HepG2 (cell line): Measurements from ENCODE around the gene ENO1. TPM values are rescaled to one million over a fixed set of nuclear protein-coding genes. Genes with fewer than 3 reads are reported as not detected.

Source experiments
- ARID4A ChIP-seq: sonication (generic); formaldehyde crosslinking; IDR thresholded peaks from 2 replicates; pipeline ENCODE4 v1.5.0; 2020; ENCODE audit warnings: mild to moderate bottlenecking, missing genetic modification reagents, borderline replicate concordance
- ATAD3A ChIP-seq: sonication (generic); formaldehyde crosslinking; IDR thresholded peaks from 2 replicates; pipeline ENCODE4 v1.4.0; 2020; ENCODE audit warnings: missing genetic modification reagents
- ATM ChIP-seq: fragments of 450-650 bp; IDR thresholded peaks from 2 replicates; pipeline ENCODE4 v1.7.1; 2017; ENCODE audit warnings: mild to moderate bottlenecking, borderline replicate concordance
- BORCS8-MEF2B ChIP-seq: sonication (generic); formaldehyde crosslinking; IDR thresholded peaks from 2 replicates; pipeline ENCODE4 v1.8.0; 2022; ENCODE audit warnings: mild to moderate bottlenecking, missing genetic modification reagents
- CCDC6 ChIP-seq: sonication (generic); formaldehyde crosslinking; IDR thresholded peaks from 2 replicates; pipeline ENCODE4 v1.8.1; 2022; ENCODE audit warnings: mild to moderate bottlenecking, missing genetic modification reagents, moderate library complexity
- CENPX ChIP-seq: sonication (generic); formaldehyde crosslinking; IDR thresholded peaks from 2 replicates; pipeline ENCODE4 v1.9.0; 2021; ENCODE audit warnings: mild to moderate bottlenecking, missing genetic modification reagents, moderate library complexity
- E2F1 ChIP-seq: sonication (generic); formaldehyde crosslinking; IDR thresholded peaks from 2 replicates; pipeline ENCODE4 v1.5.0; 2020; ENCODE audit warnings: missing genetic modification reagents
- ERF ChIP-seq: IDR thresholded peaks from 2 replicates; pipeline ENCODE4 v1.6.1; 2018; ENCODE audit warnings: missing biosample characterization, missing genetic modification reagents
- IKZF5 ChIP-seq: IDR thresholded peaks from 2 replicates; pipeline ENCODE4 v1.6.1; 2018; ENCODE audit warnings: missing genetic modification reagents, mild to moderate bottlenecking, missing compliant biosample characterization
- KLF12 ChIP-seq: sonication (generic); formaldehyde crosslinking; IDR thresholded peaks from 2 replicates; pipeline ENCODE4 v1.4.0; 2020; ENCODE audit warnings: missing genetic modification reagents, borderline replicate concordance
- MXD3 ChIP-seq: IDR thresholded peaks from 2 replicates; pipeline ENCODE4 v1.6.1; 2016; ENCODE audit warnings: mild to moderate bottlenecking, missing biosample characterization, missing genetic modification reagents
- MYC ChIP-seq: sonication (generic); formaldehyde crosslinking; IDR thresholded peaks from 2 replicates; pipeline ENCODE4 v1.9.0; 2021; ENCODE audit warnings: missing genetic modification reagents, borderline replicate concordance
- SALL2 ChIP-seq: sonication (generic); formaldehyde crosslinking; IDR thresholded peaks from 2 replicates; pipeline ENCODE4 v1.8.1; 2023; ENCODE audit warnings: mild to moderate bottlenecking, missing genetic modification reagents, inconsistent platforms
- SIN3A ChIP-seq: IDR thresholded peaks from 2 replicates; pipeline ENCODE4 v1.6.1; 2011; ENCODE audit warnings: low read depth, mild to moderate bottlenecking, control low read depth, low read length, borderline replicate concordance
- SIX1 ChIP-seq: sonication (generic); formaldehyde crosslinking; IDR thresholded peaks from 2 replicates; pipeline ENCODE4 v1.4.0; 2020; ENCODE audit warnings: missing genetic modification reagents, borderline replicate concordance
- TARDBP ChIP-seq: sonication (generic); formaldehyde crosslinking; IDR thresholded peaks from 2 replicates; pipeline ENCODE4 v1.8.0; 2022; ENCODE audit warnings: mild to moderate bottlenecking, missing genetic modification reagents
- ZBTB7A ChIP-seq: sonication (generic); formaldehyde crosslinking; IDR thresholded peaks from 2 replicates; pipeline ENCODE4 v1.8.0; 2022; ENCODE audit warnings: mild to moderate bottlenecking, missing genetic modification reagents
- ZFX ChIP-seq: sonication (generic); formaldehyde crosslinking; IDR thresholded peaks from 2 replicates; pipeline ENCODE4 v1.4.0; 2020; ENCODE audit warnings: mild to moderate bottlenecking, low read depth, missing genetic modification reagents, moderate library complexity
- ZMAT5 ChIP-seq: sonication (generic); formaldehyde crosslinking; IDR thresholded peaks from 2 replicates; pipeline ENCODE4 v1.5.0; 2020; ENCODE audit warnings: mild to moderate bottlenecking, low read depth, missing genetic modification reagents, borderline replicate concordance
- ZNF180 ChIP-seq: sonication (generic); formaldehyde crosslinking; IDR thresholded peaks from 2 replicates; pipeline ENCODE4 v1.4.0; 2020; ENCODE audit warnings: low read depth, missing genetic modification reagents, borderline replicate concordance
- ZNF383 ChIP-seq: sonication (generic); formaldehyde crosslinking; IDR thresholded peaks from 2 replicates; pipeline ENCODE4 v1.4.0; 2020; ENCODE audit warnings: missing genetic modification reagents, mild to moderate bottlenecking, borderline replicate concordance
- ZNF562 ChIP-seq: sonication (generic); formaldehyde crosslinking; IDR thresholded peaks from 2 replicates; pipeline ENCODE4 v1.8.0; 2022; ENCODE audit warnings: missing genetic modification reagents, borderline replicate concordance
- ZNF570 ChIP-seq: sonication (generic); formaldehyde crosslinking; IDR thresholded peaks from 2 replicates; pipeline ENCODE4 v1.4.0; 2020; ENCODE audit warnings: mild to moderate bottlenecking, missing genetic modification reagents, borderline replicate concordance
- ZNF572 ChIP-seq: sonication (generic); formaldehyde crosslinking; IDR thresholded peaks from 2 replicates; pipeline ENCODE4 v1.5.1; 2020; ENCODE audit warnings: mild to moderate bottlenecking, missing genetic modification reagents
- polyA plus RNA-seq, 8 experiments: library from polyadenylated mRNA; depleted of rRNA in 3 of 8; stranded (reverse) in 7 of 8; unstranded in 1 of 8; fragments of >200 nt; fragmentation: Illumina TruSeq in 4 of 8; extraction: Trizol in 4 of 8; gene quantifications; 2 replicates each; pipeline versions ENCODE4 v1.2.1 to v1.2.3, GENCODE V29; 2011 to 2016; ENCODE audit warnings: low read depth in 4 of 8, missing spikeins in 1 of 8, mixed read lengths in 1 of 8; ENCODE audit not compliant: insufficient read depth in 1 of 8
- total RNA-seq, 5 experiments: library from RNA; depleted of rRNA; stranded (reverse); fragments of >200 nt; fragmentation: Illumina TruSeq; extraction: Trizol; gene quantifications; 2 replicates each; pipeline ENCODE4 v1.2.3, GENCODE V29; 2016; ENCODE audit warnings: low read depth in 1 of 5

The ENO1 gene
- total and polyA plus RNA-seq, 2 of the 13 experiments (the other 11 are each of a cell fraction or from before 2014, with no cell fraction given): 1,559 to 3,103 TPM

- no peak for TF ChIP-seq E2F1 (CRISPR knock-in tag)
- no peak for TF ChIP-seq ZNF570 (CRISPR knock-in tag)
- no peak for TF ChIP-seq ARID4A (CRISPR knock-in tag)
- TF ChIP-seq ZNF383 (CRISPR knock-in tag): no peak
- no peak for TF ChIP-seq IKZF5 (CRISPR knock-in tag)
- TF ChIP-seq ZNF572 (CRISPR knock-in tag): no peak
- no peak for TF ChIP-seq ATAD3A (CRISPR knock-in tag)
- no peak for TF ChIP-seq KLF12 (CRISPR knock-in tag)
- no peak for TF ChIP-seq MYC (CRISPR knock-in tag)
- no peak for TF ChIP-seq TARDBP (CRISPR knock-in tag)
- no peak for TF ChIP-seq BORCS8-MEF2B (CRISPR knock-in tag)
- TF ChIP-seq ZBTB7A (CRISPR knock-in tag): no peak
- no peak for TF ChIP-seq SIN3A
- no peak for TF ChIP-seq ZNF180 (CRISPR knock-in tag)
- TF ChIP-seq SIX1 (CRISPR knock-in tag): no peak
- TF ChIP-seq ZFX (CRISPR knock-in tag): peak; percentile 61
- TF ChIP-seq ERF: peak; percentile 42; the same call in 1 of the 2 replicates
- no peak for TF ChIP-seq ZMAT5
- TF ChIP-seq ZNF562 (CRISPR knock-in tag): no peak
- no peak for TF ChIP-seq CENPX (CRISPR knock-in tag)
- 0 out of 2 replicates have a peak, but pooled peaks have one; percentile 0 for TF ChIP-seq SALL2
- TF ChIP-seq MXD3 (CRISPR knock-in tag): no peak
- TF ChIP-seq ATM: no peak
- no peak for TF ChIP-seq CCDC6 (CRISPR knock-in tag)
Measured at GRCh38 chr1:8816831-8817411, 61.6 kb downstream of the ENO1 start (continued).
